ENCODE measurements around the gene LMO7.
"Not testable (repeated sequence)": the region's sequence is repeated elsewhere in the genome, so short reads cannot be mapped to it uniquely, and the experiment has no call there.

LMO7 gene

DNA sequence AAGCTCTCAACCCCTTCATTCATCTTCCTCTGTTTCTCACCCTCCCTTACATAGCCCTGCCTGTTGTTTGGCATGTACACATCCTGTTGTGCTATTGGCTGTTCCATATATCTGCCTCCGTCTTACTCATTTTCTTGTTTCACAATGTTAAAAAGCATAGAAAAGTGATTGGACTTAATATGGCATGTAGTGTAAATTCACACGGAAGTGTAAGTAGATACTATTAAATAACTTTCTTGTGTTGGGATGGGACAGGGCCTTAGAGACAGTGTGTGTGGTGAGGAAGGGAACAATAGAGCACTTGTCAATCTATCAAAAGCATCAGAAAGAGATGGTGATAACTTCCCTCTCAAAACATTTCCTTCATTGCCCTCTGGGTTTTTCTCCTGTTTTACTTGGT, 12.3 kb downstream of the LMO7 start:
- DNase-seq = no peak

DNA sequence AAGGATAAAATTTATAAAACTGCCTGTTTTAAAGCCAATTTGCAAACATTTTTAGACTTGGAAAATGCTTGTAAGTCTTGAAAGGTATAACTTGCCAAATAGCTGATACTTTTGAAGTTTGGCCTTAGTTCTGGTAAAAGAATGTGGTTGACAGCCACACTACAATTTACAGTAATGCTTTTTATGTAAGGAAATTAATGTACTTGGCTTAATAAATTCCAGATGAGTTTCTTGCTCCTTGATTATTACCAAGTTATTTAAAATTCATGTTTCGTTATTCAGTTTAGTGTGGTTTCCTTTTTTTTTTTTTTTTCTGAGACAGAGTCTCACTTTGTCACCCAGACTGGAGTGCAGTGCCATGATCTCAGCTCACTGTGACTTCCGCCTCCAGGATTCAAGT, 14.9 kb downstream of the LMO7 start:
- DNase-seq = no peak

DNA sequence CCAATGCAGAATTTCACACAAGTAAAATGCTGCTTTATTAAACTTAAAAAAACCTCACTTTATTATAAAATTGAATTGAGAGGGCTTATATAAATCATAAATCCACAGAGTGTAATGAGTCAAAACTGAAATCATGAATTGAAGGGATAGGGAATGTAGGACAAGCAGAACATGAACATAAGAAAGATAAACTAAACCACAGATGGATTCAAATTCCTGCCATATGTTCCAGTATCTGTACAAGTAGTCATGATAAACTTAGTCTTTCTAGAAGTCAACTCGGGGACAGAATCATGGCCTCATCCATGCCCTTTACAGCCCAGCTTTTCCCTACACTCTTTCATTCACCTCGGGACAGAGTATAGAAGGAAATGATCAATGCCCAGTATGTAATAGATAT, 16.6 kb downstream of the LMO7 start:
- no peak for DNase-seq

DNA sequence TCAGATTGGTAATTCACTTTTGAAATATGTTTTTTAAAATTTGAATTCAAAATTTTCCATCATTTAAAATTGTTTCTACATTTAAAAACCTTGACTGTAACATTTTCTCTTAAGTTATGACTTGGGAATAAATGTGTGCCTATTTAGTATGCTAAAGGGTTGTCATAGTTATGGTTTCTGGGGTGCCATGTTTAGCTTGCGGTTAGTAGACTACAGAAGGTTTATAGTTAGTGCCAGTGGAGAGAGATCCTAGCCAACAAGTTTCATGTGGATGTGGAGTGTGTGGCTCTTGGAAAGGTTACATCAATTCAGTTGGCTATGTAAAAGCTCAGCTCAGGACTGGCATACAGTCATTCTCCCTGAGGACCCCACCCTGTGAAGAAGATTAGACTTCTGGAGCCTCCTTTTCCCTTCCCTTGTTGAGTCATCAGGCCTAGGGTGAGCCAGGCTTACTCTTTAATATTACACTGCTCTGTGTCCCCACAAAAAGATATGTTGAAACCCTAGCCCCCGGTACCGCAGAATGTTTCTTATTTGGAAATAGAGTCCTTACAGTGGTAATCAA, 20.4 kb downstream of the LMO7 start:
- no peak for DNase-seq

DNA sequence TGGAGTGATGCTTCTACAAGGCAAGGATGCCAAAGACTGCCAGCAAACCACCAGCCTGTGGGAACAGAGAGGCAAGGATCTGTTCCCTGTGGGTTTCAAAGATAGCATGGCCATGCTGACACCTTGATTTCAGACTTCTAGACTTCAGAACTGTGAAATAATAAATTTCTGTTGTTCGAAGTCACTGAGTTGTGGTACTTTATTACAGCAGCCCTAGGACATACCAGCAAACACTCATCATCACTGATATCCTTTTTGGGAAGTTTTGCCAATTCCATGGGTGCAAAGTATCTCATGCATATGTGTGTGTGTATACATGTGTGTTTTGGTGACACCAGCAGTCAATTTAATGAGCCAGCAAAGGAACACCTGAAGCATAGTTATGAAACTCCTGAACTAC, 21.0 kb downstream of the LMO7 start:
- DNase-seq = no peak

DNA sequence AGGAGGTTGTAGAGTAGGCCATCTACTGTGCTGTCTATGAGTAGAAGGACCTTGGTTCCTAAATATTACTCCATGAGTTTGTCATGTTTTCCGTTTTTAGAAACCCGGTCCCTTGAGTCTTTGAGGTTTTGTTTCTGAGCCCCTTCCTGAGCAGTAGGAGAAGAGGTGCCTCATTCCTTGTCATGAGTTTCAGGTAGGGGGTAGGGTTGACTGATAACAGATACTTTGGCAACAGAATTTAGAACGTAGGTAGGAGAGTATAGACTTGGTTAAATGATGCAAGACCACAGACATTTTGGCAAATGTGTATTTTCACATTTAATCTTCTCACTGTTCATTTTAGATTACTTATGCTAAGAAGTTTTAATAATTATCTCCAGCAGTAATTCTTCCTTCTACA, 24.6 kb downstream of the LMO7 start:
- no peak for DNase-seq

DNA sequence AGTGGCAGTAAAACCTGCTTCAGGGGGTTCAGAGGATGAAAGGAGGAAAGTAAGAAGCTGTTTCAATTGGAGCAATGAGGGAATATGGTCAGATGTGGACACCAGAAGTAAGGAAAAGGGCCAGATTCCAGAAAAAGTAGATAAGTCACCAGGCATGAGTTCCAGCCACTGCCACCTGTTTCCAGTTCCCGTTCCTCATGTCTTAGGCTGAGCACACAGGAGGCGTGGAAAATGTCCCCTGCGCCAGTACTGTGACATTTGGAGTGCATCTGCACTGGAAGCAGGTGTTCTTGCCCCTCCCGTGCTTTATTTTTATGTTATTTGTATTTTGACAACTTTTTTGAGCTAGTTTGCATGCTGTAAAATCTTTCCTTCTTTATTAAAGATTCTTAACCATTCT, 25.3 kb downstream of the LMO7 start:
- no peak for DNase-seq

DNA sequence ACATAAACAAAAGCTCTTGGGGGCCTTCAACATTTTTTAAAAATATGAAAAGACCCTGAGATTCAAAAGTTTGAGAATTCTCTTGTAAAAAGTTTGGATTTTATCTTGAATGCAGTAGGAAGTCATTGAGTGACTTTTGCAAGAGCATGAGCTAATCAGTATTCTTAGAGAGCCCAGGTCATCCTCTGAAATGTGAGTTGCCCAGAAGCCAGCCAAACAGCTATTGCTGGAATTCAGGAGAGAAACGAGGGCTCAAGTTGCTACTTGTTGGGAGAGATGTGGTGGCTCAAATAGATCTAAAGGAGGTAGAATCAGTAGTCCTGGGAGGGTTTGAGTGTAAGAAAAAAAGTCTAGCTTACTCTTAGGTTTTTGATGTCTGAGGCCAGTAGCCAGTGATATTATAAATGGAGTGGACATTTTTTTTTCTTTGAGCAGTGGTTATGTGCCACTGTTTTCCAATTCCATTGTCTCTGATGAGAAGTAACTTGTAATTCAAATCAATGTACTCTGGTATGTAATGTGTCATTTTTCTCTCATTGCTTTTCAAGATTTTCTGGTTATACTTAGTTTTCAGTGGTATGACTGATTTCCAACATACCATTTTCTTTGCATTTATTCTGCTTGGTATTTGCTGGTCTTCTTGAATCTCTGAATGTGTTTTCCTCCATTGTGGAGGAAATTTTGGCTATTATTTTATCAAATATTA, 30.7 kb downstream of the LMO7 start:
- no peak for DNase-seq

DNA sequence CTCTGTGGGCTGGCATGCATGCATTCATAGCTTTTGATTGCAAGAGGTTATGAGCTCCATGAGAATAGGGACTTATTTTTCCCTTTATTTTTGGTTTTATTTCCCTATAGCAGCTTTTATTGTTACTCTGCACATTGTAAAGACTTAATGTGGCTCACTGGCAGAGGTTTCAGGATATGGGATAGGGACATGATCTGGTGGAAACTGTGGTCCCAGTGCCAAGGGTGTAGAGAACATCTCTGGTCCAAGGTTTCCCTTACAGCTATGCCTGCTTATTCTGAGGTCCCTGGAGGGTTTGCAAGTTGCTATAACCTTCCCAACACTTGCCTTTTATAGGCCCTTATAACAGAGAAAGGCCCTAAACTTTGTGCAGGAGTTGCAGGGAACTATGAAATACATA, 33.6 kb downstream of the LMO7 start:
- no peak for DNase-seq

DNA sequence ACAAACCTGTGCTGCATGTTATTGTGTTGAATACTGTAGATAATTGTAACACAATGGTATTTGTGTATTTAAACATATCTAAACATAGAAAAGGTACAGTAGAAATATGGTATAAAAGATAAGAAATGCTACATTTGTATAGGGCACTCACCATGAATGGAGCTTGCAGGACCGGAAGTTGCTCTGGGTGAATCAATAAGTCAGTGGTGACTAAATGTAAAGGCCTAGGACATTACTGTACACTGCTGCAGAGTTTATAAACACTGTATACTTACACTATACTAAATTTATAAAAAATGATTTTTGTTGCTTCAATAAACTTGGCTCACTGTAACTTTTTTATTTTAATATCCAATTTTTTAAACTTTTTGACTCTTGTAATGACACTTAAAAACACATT, 34.4 kb downstream of the LMO7 start:
- DNase-seq = no peak

DNA sequence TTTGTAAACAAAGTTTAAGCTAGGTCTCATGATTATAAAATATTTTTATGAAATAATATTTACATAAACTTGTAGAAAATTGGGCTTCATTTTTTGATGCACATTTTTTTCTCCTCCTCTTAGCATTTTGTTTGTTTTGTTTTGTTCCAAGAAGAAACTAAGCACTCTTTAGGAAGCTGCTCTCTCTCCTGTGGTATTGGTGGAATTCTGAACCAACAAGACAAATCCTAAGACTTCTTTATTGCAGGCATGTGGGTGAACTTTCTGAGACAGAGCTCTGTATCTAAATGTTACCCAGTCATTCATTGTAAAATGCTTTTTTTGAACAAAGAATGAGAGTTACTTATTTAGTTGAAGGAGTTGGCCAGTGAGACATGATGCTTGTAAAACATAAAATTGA, 39.3 kb downstream of the LMO7 start:
- no peak for DNase-seq

DNA sequence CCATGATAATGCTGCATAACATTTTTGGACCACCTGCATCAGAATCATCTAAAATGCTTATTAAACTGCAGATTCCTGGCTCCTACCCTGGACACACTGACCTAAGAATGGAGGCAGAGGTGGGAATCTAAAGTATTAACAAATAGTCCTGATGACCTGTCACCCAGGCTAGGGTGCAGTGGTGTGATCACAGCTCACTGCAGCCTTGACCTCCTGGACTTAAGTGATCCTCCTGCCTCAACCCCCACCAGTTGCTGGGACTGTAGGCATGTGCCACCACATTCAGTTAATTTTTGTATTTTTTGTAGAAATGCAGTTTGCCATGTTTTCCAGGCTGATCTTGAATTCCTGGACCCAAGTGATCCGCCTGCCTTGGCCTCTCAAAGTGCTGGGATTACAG, 43.3 kb downstream of the LMO7 start:
- no peak for DNase-seq

DNA sequence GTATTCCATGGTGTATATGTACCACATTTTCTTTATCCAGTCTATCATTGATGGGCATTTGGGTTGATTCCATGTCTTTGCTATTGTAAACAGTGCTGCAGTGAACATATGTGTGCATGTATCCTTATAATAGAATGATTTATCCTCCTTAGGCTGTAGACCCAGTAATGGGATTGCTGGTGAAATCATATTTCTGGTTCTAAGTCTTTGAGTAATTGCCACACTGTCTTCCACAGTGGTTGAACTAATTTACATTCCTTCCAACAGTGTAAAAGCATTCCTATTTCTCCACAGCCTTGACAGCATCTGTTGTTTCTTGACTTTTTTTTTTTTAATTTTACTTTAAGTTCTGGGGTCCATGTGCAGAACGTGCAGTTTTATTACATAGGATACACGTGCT, 44.1 kb downstream of the LMO7 start:
- not testable (repeated sequence) for DNase-seq

DNA sequence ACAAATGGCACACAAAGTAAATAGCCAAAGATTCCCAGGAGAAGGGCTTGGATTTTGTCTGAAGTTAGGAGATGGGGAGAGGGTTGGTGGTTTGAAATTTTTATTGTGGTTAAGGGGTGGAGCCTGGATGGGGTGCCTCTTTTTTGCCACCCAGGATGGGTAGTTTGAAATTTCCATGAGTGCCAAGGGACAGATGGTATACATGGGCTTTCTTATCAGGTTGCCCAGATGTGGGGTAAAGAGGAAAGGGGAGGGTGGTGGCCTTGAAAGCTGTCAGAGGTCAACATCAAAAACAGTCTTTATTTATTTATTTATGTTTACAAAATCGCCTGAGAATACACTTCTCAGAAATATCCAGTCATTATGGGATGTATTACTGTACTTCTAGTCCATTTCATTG, 46.2 kb downstream of the LMO7 start:
- DNase-seq = no peak

DNA sequence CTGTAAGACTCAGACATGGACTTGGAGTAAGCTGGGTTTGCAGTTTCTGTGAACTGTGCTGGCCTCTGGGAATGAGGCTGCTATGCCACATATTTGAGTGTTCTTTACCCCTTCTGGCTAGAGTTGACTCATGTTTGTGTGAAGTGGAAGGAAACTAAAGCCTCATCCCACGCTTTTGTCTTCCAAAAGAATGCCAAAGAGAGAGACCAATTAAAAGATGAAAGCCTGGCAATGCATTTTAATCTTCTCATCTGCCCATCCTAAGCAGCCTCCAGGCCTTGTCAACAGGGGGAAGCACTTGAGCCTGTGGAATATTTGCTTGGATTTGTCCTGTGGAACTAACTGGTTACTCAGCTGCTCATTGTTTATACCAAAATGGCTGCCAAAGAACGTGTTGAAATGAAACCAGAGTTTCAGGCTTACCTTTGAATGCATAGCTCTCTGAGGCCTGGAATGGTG, 49.1 kb downstream of the LMO7 start:
- DNase-seq = no peak

DNA sequence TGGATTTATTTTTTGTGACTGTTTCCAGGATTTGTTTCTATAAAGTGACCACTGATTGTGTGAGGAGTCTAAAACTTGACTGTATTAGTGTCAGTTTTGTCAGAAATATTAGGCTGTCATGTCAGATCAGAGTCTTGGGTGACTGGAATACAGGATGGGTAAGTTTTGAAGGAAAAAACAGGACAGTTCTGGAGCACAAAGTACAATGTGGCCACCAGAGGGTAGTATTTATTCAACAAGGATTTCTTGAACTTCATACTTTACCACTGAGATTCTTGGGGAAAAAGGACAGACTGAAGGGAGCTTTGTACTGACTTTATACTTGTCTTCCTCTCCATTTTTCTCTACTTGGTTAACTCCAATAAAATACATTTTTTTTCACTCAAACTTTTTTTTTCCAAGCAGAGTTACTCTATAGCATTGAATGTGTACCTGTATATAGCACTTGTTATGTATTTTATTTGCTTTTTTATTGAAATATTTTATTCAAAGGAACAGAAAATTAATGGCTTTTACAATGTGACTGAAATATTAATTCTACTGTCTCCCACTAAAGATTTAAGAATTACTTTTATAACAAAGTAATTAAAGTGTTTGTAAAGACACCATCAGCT, 51.1 kb downstream of the LMO7 start:
- no peak for DNase-seq

DNA sequence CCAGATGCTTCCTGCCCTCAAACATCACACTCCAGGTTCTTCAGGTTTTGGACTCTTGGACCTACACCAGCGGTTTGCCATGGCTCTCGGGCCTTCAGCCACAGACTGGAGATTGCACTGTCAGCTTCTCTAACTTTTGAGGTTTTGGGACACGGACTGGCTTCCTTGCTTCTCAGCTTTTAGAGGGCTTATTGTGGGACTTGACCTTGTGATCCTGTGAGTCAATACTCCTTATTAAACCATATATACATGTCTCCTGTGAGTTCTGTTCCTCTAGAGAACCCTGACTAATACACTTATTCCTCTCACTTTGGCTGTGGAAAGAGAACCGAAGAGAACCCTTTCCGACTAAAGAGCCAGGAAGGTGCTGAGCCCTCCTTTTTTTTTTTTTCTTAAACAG, 53.6 kb downstream of the LMO7 start:
- no peak for DNase-seq

DNA sequence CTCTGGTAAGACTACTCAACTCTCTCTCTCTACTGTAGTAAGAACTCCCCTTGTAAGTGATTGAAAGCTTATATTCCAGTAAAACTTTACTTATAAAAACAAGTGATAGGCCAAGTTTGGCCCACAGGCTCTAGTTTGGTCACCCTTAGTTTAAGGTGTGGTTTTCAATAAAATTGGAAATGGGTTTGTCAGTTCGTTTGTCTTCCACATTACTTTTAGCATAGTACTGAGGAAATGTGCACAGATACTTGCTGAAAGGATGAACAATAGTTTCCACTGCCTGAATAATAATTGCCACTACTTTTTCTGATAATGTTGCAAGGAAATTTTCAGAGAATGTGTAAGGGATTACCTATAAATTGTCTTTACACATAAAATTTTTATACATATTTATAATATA, 54.5 kb downstream of the LMO7 start:
- no peak for DNase-seq

DNA sequence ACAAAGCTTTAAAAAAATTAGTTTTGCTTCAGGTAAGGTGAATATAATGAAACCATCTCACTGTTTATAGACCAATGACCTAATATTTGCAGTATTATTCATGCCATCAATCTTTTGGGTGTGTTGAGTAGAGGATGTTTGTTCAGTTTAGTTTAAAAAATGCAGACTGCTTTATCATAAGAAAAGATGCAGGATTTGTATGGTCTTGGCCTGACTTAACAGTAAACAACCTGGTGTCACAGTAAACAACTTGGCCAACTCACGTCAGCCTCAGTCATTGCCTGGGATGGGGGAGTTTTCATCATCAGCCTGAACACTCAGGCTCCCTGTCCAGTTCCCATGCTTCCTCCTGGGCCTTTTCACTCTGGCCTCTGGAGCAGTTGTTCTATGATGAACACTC, 55.1 kb downstream of the LMO7 start:
- no peak for DNase-seq

DNA sequence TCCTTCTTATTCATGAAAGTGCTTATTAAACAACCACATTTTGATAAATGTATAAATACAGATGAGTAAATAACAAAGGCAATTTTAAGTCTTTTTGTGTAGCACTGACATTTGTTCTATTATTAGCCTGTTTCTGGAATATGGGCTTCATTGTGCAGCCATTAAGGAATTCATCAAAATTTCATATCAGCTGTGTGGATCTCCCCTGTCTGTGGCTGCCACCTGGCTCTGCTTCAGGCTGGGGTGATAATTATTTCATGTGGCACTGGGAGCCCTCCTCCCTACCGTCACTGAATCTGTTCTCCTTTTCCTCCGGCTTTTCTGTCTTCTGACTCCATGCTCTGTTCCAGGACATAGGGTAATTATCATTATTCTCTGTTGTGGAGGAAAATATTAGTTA, 57.1 kb downstream of the LMO7 start:
- DNase-seq = no peak

DNA sequence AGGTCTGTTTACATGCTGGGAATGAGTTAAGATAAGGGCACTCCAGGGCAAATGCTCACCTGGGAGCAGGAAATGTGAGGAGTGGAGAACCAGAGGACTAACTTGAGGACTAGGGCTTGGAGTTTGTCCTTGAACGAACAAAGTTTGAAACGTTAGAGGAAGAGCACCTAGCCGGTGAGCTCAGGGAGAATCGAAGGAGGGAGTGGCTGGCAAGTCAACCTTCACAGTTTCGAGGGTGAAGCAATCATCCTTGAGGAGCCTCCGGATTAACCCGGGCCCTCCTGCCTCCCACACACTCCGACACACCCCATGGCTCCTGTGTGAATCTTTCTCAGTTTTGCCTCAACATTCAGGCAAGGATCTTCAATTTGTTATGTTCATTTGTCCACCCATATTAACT, 58.6 kb downstream of the LMO7 start:
- no peak for DNase-seq

DNA sequence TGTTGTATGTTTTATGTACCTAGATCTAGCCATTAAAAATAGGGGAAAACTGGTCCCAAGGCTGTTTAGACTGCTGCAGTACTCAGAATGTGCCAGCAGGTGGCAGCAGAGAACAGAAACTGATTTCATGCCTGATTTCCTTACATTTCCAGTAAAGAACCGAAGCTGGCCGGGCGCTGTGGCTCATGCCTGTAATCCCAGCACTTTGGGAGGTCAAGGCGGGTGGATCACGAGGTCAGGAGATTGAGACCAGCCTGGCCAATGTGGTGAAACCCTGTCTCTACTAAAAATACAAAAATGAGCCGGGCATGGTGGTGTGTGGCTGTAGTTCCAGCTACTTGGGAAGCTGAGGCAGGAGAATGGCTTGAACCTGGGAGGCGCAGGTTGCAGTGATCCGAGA, 59.8 kb downstream of the LMO7 start:
- peak; percentile 62 for DNase-seq

DNA sequence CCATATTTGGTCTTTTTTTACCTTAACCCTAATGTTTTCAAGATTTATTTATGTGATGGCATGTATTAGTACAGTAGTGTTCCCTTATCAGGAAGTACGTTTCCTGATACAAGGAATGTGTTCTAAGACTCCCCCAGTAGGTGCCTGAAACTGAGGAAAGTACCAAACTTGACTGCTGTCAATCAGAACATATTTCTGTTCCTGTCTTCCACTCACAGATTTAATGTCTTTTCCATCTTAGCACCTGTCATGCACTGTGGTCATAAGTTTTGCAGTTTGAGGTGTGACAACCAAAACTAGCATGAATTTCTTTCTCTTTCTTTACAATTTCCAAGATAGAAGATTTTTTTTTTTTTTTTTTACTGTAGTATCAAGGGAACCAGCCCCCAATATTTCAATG, 62.9 kb downstream of the LMO7 start:
- no peak for DNase-seq

DNA sequence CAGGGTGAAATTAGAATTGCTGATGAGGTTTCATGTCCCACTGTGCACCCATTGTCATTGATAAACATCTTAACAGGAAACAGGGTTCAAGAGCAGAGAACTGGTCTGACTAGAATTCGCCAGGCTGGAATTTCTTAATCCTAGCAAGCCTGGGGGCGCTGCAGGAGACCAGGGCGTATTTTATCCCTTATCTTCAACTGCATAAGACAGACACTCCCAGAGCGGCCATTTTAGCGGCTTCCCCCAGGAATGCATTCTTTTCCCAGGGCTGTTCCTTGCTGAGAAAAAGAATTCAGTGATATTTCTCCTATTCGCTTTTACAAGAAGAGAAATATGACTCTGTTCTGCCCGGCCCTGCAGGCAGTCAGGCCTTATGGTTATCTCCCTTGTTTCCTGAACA, 63.6 kb downstream of the LMO7 start:
- not testable (repeated sequence) for DNase-seq

DNA sequence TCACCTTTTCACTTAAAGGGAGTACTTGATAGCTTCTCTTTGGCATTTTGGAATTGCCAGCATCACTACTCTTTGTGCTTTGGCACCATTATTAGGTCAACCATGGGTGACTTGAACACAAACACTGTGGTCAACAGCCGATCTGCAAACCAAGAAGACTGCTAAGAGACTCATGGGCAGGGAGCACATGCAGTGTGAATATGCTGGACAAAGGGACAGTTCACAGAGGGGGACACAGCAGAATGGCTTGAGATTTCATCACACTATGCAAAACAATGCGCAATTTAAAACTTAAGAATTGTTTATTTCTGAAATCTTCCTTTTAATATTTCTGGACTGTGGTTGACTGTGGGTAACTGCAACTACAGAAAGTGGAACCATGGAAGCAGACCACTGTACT, 64.4 kb downstream of the LMO7 start:
- DNase-seq = no peak

Data from activated CD4-positive, alpha-beta T cell treated with anti-CD3 and anti-CD28 coated beads for 1 hour (primary cell).